GM23338 (cell line): ENCODE results near the gene KRTAP5-2. TPM values are rescaled to one million over a fixed set of nuclear protein-coding genes. Genes with fewer than 3 reads are reported as not detected.
"Not testable (repeated sequence)": the region's sequence is repeated elsewhere in the genome, so short reads cannot be mapped to it uniquely, and the experiment has no call there.

Source experiments
- ATAC-seq: fragments of 200-7000 bp; cut with Tn5 transposase; 3 replicates; pipeline ENCODE4 v1.9.1; 2020
- DNase-seq: peaks from one replicate; pipeline ENCODE4 v3.0.0-alpha.2; 2015; ENCODE audit warnings: low spot score
- H2AFZ ChIP-seq: fragments of 200-600 bp; sonication (generic); 2 replicates; pipeline ENCODE4 v1.8.0; 2016; ENCODE audit warnings: antibody characterized with exemption, mild to moderate bottlenecking, moderate library complexity
- H3F3A ChIP-seq: fragments of 200-600 bp; sonication (generic); replicated peaks from 2 replicates; pipeline ENCODE4 v1.8.0; 2017; ENCODE audit warnings: antibody characterized with exemption, mixed run types, low read depth
- H3K27ac ChIP-seq: fragments of 200-600 bp; sonication (generic); 2 replicates; pipeline ENCODE4 v1.6.1; 2016; ENCODE audit warnings: low read depth
- H3K27me3 ChIP-seq: fragments of 200-600 bp; sonication (generic); 2 replicates; pipeline ENCODE4 v1.8.0; 2016; ENCODE audit warnings: mild to moderate bottlenecking, mixed run types, moderate library complexity; ENCODE audit not compliant: insufficient read depth
- H3K36me3 ChIP-seq: fragments of 200-600 bp; sonication (generic); 2 replicates; pipeline ENCODE4 v1.8.0; 2016; ENCODE audit warnings: mild to moderate bottlenecking; ENCODE audit not compliant: insufficient read depth
- H3K4me1 ChIP-seq: fragments of 200-600 bp; sonication (generic); 2 replicates; pipeline ENCODE4 v1.8.0; 2016; ENCODE audit warnings: mild to moderate bottlenecking, moderate library complexity; ENCODE audit not compliant: insufficient read depth
- H3K4me2 ChIP-seq: fragments of 200-600 bp; sonication (generic); 2 replicates; pipeline ENCODE4 v1.7.1; 2017; ENCODE audit warnings: mixed run types
- H3K4me3 ChIP-seq: fragments of 200-600 bp; sonication (generic); 2 replicates; pipeline ENCODE4 v1.6.1; 2016; ENCODE audit warnings: mixed run types
- H3K79me2 ChIP-seq: fragments of 200-600 bp; sonication (generic); replicated peaks from 2 replicates; pipeline ENCODE4 v1.8.0; 2017; ENCODE audit warnings: mild to moderate bottlenecking; ENCODE audit not compliant: insufficient read depth
- H3K9me2 ChIP-seq: fragments of 200-600 bp; sonication (generic); 2 replicates; pipeline ENCODE4 v1.8.0; 2017; ENCODE audit not compliant: insufficient read depth
- H4K20me1 ChIP-seq: fragments of 200-600 bp; sonication (generic); replicated peaks from 2 replicates; pipeline ENCODE4 v1.8.0; 2017; ENCODE audit warnings: mild to moderate bottlenecking; ENCODE audit not compliant: insufficient read depth
- H3K27ac Mint-ChIP-seq: 2 replicates; pipeline ENCODE4 v1.8.0; 2020; ENCODE audit warnings: inconsistent platforms, mild to moderate bottlenecking, moderate library complexity, mixed read lengths
- H3K27me3 Mint-ChIP-seq: 3 replicates; pipeline ENCODE4 v1.8.0; 2022; ENCODE audit warnings: low read depth, mild to moderate bottlenecking, moderate library complexity, mixed read lengths, inconsistent platforms; ENCODE audit not compliant: insufficient read depth, poor library complexity
- H3K36me3 Mint-ChIP-seq: 3 replicates; pipeline ENCODE4 v1.8.0; 2021; ENCODE audit warnings: low read depth, mild to moderate bottlenecking, inconsistent platforms, moderate library complexity, mixed read lengths
- H3K4me1 Mint-ChIP-seq: 3 replicates; pipeline ENCODE4 v1.8.0; 2020; ENCODE audit warnings: mild to moderate bottlenecking, inconsistent platforms, mixed read lengths
- H3K4me3 Mint-ChIP-seq: 3 replicates; pipeline ENCODE4 v1.8.0; 2021; ENCODE audit warnings: moderate library complexity, mild to moderate bottlenecking, inconsistent platforms, mixed read lengths
- H3K9me3 Mint-ChIP-seq: 3 replicates; pipeline ENCODE4 v1.8.0; 2020; ENCODE audit warnings: moderate library complexity, mild to moderate bottlenecking, inconsistent platforms, mixed read lengths
- CREB1 ChIP-seq: fragments of 250-450 bp; sonication (Bioruptor Pico); IDR thresholded peaks from 2 replicates; pipeline ENCODE4 v1.5.0; 2020; ENCODE audit warnings: low read depth, mild to moderate bottlenecking, moderate library complexity
- CTCF ChIP-seq, 2 experiments: fragments of 200-600 bp in 1 of 2; sonication (generic) in 1 of 2; conservative IDR thresholded peaks; 2 replicates each; pipeline versions ENCODE4 v1.5.1 to v1.6.1; 2016 to 2017; ENCODE audit warnings: antibody characterized with exemption in 2 of 2, low read depth in 2 of 2, mild to moderate bottlenecking in 2 of 2, moderate library complexity in 1 of 2
- ETS1 ChIP-seq: IDR thresholded peaks from 2 replicates; pipeline ENCODE4 v1.6.1; 2016; ENCODE audit warnings: antibody characterized with exemption
- EZH2phosphoT487 ChIP-seq: fragments of 200-600 bp; sonication (generic); IDR thresholded peaks from one replicate; pipeline ENCODE4 v1.8.1; 2018; ENCODE audit warnings: antibody characterized with exemption; ENCODE audit not compliant: unreplicated experiment
- JUNB ChIP-seq: IDR thresholded peaks from one replicate; pipeline ENCODE4 v1.6.1; 2016; ENCODE audit warnings: antibody characterized with exemption; ENCODE audit not compliant: unreplicated experiment
- NANOG ChIP-seq: IDR thresholded peaks from 2 replicates; pipeline ENCODE4 v1.6.1; 2016; ENCODE audit warnings: antibody characterized with exemption, borderline replicate concordance
- polyA plus RNA-seq: library from polyadenylated mRNA; unstranded; fragments of >200 nt; fragmentation: Nextera tagmentation; extraction: Ambion mirVana; gene quantifications from 2 replicates; pipeline ENCODE4 v1.2.1, GENCODE V29; 2016
- total RNA-seq: library from RNA; depleted of rRNA; stranded (reverse); fragments of >200 nt; shearing (Covaris generic); gene quantifications from 2 replicates; pipeline ENCODE4 v1.2.3, GENCODE V29; 2014

The KRTAP5-2 gene
- total and polyA plus RNA-seq, 2 experiments from 2014 or later: not detected

- peaks cover 17% of the 10 kb centered on the region for H3K27me3 Mint-ChIP-seq
- peak overlapping the region; percentile 14; the same call in 2 of the 3 replicates for H3K4me3 Mint-ChIP-seq
- H3K4me1 ChIP-seq: peaks cover 18% of the 10 kb centered on the region
- H2AFZ ChIP-seq: peak overlapping the region; percentile 73
- peak overlapping the region; percentile 70 for H3K4me2 ChIP-seq
- not testable (repeated sequence) for H4K20me1 ChIP-seq, H3K27ac Mint-ChIP-seq, H3K36me3 Mint-ChIP-seq, H3K9me2 ChIP-seq, H3K79me2 ChIP-seq, H3K27me3 ChIP-seq, H3K36me3 ChIP-seq
- peaks cover 15% of the 10 kb centered on the region; the same call in 2 of the 3 replicates for H3K9me3 Mint-ChIP-seq
- peak overlapping the region; percentile 20; the same call in 1 of the 2 replicates for H3K4me3 ChIP-seq
- peaks cover 13% of the 10 kb centered on the region; the same call in 1 of the 2 replicates for H3F3A ChIP-seq
- H3K4me1 Mint-ChIP-seq: peaks cover 28% of the 10 kb centered on the region
- TF ChIP-seq NANOG: peak; percentile 24; the same call in 1 of the 2 replicates
- H3K27ac ChIP-seq: 0 out of 2 replicates have a peak overlapping the region, but pooled peaks have one; percentile 57
- ATAC-seq: peak; percentile 80
- peak; percentile 39 for DNase-seq
Observed at GRCh38 chr11:1596576-1597121, 1.4 kb downstream of the KRTAP5-2 start.

GRCh38 chr11:1595994-1596575 lies 2.0 kb downstream of the KRTAP5-2 start:
- TF ChIP-seq CTCF (conservative IDR thresholded peaks at IDR 0.05; ENCODE audit: low read depth in 2 of 2): peak in 1 of 2 experiments; percentile 24; a peak in 1 of 4 replicates
- H3K36me3 Mint-ChIP-seq, H3K27ac Mint-ChIP-seq, H3K4me3 ChIP-seq, DNase-seq, H3K9me2 ChIP-seq, H3K9me3 Mint-ChIP-seq, H3K79me2 ChIP-seq, H3K36me3 ChIP-seq, H3K27me3 ChIP-seq, H4K20me1 ChIP-seq: not testable (repeated sequence)
- peak; percentile 27 for ATAC-seq
- 0 out of 2 replicates have a peak overlapping the region, but pooled peaks have one; percentile 57 for H3K27ac ChIP-seq
- H3K4me3 Mint-ChIP-seq: peak overlapping the region; percentile 14; the same call in 1 of the 3 replicates
- H3K4me2 ChIP-seq: peak overlapping the region; percentile 70
- peaks cover 18% of the 10 kb centered on the region for H3K4me1 ChIP-seq
- H3K27me3 Mint-ChIP-seq: peaks cover 17% of the 10 kb centered on the region
- peaks cover 28% of the 10 kb centered on the region for H3K4me1 Mint-ChIP-seq
- peak overlapping the region; percentile 73 for H2AFZ ChIP-seq
- peaks cover 13% of the 10 kb centered on the region; the same call in 1 of the 2 replicates for H3F3A ChIP-seq

GRCh38 chr11:1592628-1593027 lies 5.5 kb downstream of the KRTAP5-2 start:
- Histone ChIP-seq H3K36me3 (no peaks in the 10 kb centered on the region), H2AFZ (no peak overlapping the region), H3K4me3 (no peak overlapping the region), H4K20me1 (no peaks in the 10 kb centered on the region), H3K9me2 (no peaks in the 10 kb centered on the region), H3F3A (peaks cover 13% of the 10 kb centered on the region; the same call in 1 of the 2 replicates), H3K4me2 (no peak overlapping the region), H3K4me1 (peaks cover 18% of the 10 kb centered on the region), H3K79me2 (no peaks in the 10 kb centered on the region), H3K27ac (no peak overlapping the region), H3K27me3 (no peaks in the 10 kb centered on the region)
- Mint-ChIP-seq H3K27ac (no peak overlapping the region), H3K27me3 (peaks cover 19% of the 10 kb centered on the region), H3K4me3 (no peak overlapping the region), H3K36me3 (no peaks in the 10 kb centered on the region), H3K9me3 (no peaks in the 10 kb centered on the region), H3K4me1 (peaks cover 20% of the 10 kb centered on the region)
- ATAC-seq (no peak), DNase-seq (no peak)
- TF ChIP-seq JUNB (no peak), NANOG (no peak), ETS1 (no peak), CREB1 (no peak), EZH2phosphoT487 (no peak)
